SK-N-SH (cell line): Measurements from ENCODE around the gene SLC9A8. TPM values are rescaled to one million over a fixed set of nuclear protein-coding genes. Genes with fewer than 3 reads are reported as not detected.

Source experiments
- CTCF ChIA-PET: fragments of 300-600, 350-600 bp; formaldehyde crosslinking; extraction: SDS; loops from one replicate; lab custom pipeline; 2021; lab: Yijun Ruan, JAX
- POLR2A ChIA-PET: fragments of 350-600 bp; sonication (Branson Sonifier 250); formaldehyde crosslinking; extraction: SDS; loops from one replicate; lab custom pipeline; 2020; ENCODE audit warnings: antibody characterized with exemption, inconsistent platforms; lab: Yijun Ruan, JAX
- DNase-seq: peaks from one replicate; pipeline ENCODE4 v3.0.0; 2012
- H2AFZ ChIP-seq: fragments of 200-600 bp; sonication (generic); 2 replicates; pipeline ENCODE4 v1.8.1; 2016; ENCODE audit warnings: antibody characterized with exemption, mild to moderate bottlenecking, low read depth
- H3F3A ChIP-seq: fragments of 200-600 bp; sonication (generic); replicated peaks from 2 replicates; pipeline ENCODE3; 2016; ENCODE audit warnings: antibody characterized with exemption, mild to moderate bottlenecking; ENCODE audit not compliant: insufficient read depth
- H3K27ac ChIP-seq, 2 experiments: fragments of 200-500 bp in 1 of 2; fragments of 200-600 bp in 1 of 2; sonication (Bioruptor generic) in 1 of 2; sonication (generic), shearing (Covaris generic) in 1 of 2; 2 replicates each; pipeline versions ENCODE4 v1.5.1 to v1.6.1; 2014 to 2016; ENCODE audit warnings: low read depth in 2 of 2, inconsistent platforms in 1 of 2, low read length in 1 of 2, mild to moderate bottlenecking in 1 of 2, mixed read lengths in 1 of 2
- H3K27me3 ChIP-seq: fragments of 200-600 bp; sonication (generic), shearing (Covaris generic); 2 replicates; pipeline ENCODE4 v1.6.1; 2016; ENCODE audit warnings: mixed run types; ENCODE audit not compliant: insufficient read depth
- H3K36me3 ChIP-seq, 2 experiments: fragments of 200-500 bp in 1 of 2; fragments of 200-600 bp in 1 of 2; sonication (Bioruptor generic) in 1 of 2; sonication (generic) in 1 of 2; replicated peaks in 1 of 2; 2 replicates each; pipeline versions ENCODE3 to v1.5.1; 2014 to 2016; ENCODE audit warnings: low read length in 1 of 2, mild to moderate bottlenecking in 1 of 2; ENCODE audit not compliant: insufficient read depth in 2 of 2, control insufficient read depth in 1 of 2
- H3K4me1 ChIP-seq, 2 experiments: fragments of 200-500 bp in 1 of 2; fragments of 200-600 bp in 1 of 2; sonication (Bioruptor generic) in 1 of 2; sonication (generic), shearing (Covaris generic) in 1 of 2; 2 replicates each; pipeline versions ENCODE4 v1.5.1 to v1.6.1; 2014 to 2016; ENCODE audit warnings: low read depth in 1 of 2, low read length in 1 of 2, mixed run types in 1 of 2; ENCODE audit not compliant: insufficient read depth in 2 of 2, control insufficient read depth in 1 of 2
- H3K4me2 ChIP-seq: fragments of 200-600 bp; sonication (generic), shearing (Covaris generic); 2 replicates; pipeline ENCODE4 v1.6.1; 2017; ENCODE audit warnings: mixed run types
- H3K4me3 ChIP-seq, 2 experiments: fragments of 200-500 bp in 1 of 2; fragments of 200-600 bp in 1 of 2; sonication (Bioruptor generic) in 1 of 2; sonication (generic), shearing (Covaris generic) in 1 of 2; 2 replicates each; pipeline versions ENCODE4 v1.5.1 to v1.8.1; 2014 to 2016; ENCODE audit warnings: low read depth in 2 of 2, inconsistent platforms in 1 of 2, low read length in 1 of 2, mild to moderate bottlenecking in 1 of 2, mixed read lengths in 1 of 2, moderate library complexity in 1 of 2
- H3K79me2 ChIP-seq: fragments of 200-600 bp; sonication (generic); 2 replicates; pipeline ENCODE4 v1.8.1; 2017; ENCODE audit warnings: mild to moderate bottlenecking; ENCODE audit not compliant: insufficient read depth
- H3K9ac ChIP-seq: fragments of 200-600 bp; sonication (generic); 2 replicates; pipeline ENCODE4 v1.6.1; 2017; ENCODE audit warnings: mixed run types
- H3K9me2 ChIP-seq: fragments of 200-600 bp; sonication (generic); 2 replicates; pipeline ENCODE4 v1.6.1; 2017; ENCODE audit warnings: mixed run types
- H3K9me3 ChIP-seq: fragments of 200-600 bp; sonication (generic); 2 replicates; pipeline ENCODE4 v1.6.1; 2017; ENCODE audit warnings: mixed run types, mild to moderate bottlenecking, moderate library complexity
- H4K20me1 ChIP-seq: fragments of 200-600 bp; sonication (generic); 2 replicates; pipeline ENCODE4 v1.6.1; 2017; ENCODE audit warnings: mild to moderate bottlenecking, mixed run types; ENCODE audit not compliant: insufficient read depth
- CHD2 ChIP-seq: fragments of 150-350 bp; IDR thresholded peaks from 2 replicates; pipeline ENCODE4 v1.6.1; 2018; ENCODE audit warnings: low read length; ENCODE audit not compliant: partially characterized antibody
- CTCF ChIP-seq: fragments of 200-600 bp; sonication (generic); IDR thresholded peaks from 2 replicates; pipeline ENCODE4 v1.6.1; 2017; ENCODE audit warnings: antibody characterized with exemption, mild to moderate bottlenecking, moderate library complexity
- FOSL2 ChIP-seq: IDR thresholded peaks from 2 replicates; pipeline ENCODE4 v1.4.0; 2012; ENCODE audit warnings: low read depth, mild to moderate bottlenecking, moderate library complexity, borderline replicate concordance
- FOXJ3 ChIP-seq: sonication (generic); formaldehyde crosslinking; IDR thresholded peaks from 2 replicates; pipeline ENCODE4 v1.5.1; 2020; ENCODE audit warnings: mild to moderate bottlenecking, missing genetic modification reagents
- GATA2 ChIP-seq: sonication (generic); formaldehyde crosslinking; IDR thresholded peaks from 2 replicates; pipeline ENCODE4 v1.5.0; 2020; ENCODE audit warnings: mild to moderate bottlenecking, missing genetic modification reagents
- RAD21 ChIP-seq: IDR thresholded peaks from 2 replicates; pipeline ENCODE4 v1.6.1; 2012; ENCODE audit warnings: mild to moderate bottlenecking, low read length
- SMC3 ChIP-seq: IDR thresholded peaks from 2 replicates; pipeline ENCODE4 v1.6.1; 2012; ENCODE audit warnings: low read depth, low read length, improper control_type of control experiment
- TAF1 ChIP-seq: IDR thresholded peaks from 2 replicates; pipeline ENCODE4 v1.6.1; 2012; ENCODE audit warnings: low read depth, mild to moderate bottlenecking, low read length, moderate library complexity, borderline replicate concordance
- YY1 ChIP-seq: IDR thresholded peaks from 2 replicates; pipeline ENCODE4 v1.4.0; 2012; ENCODE audit warnings: low read depth, mild to moderate bottlenecking
- ZBTB33 ChIP-seq: IDR thresholded peaks from 2 replicates; pipeline ENCODE4 v1.4.0; 2012; ENCODE audit warnings: low read depth, borderline replicate concordance
- WGBS: methylation state at CpG from one replicate; pipeline ENCODE4 v1.1.6; 2017; ENCODE audit warnings: low lambda C conversion rate; 5-methylcytosine and 5-hydroxymethylcytosine counted together
- polyA plus RNA-seq, 3 experiments: library from polyadenylated mRNA; depleted of rRNA; stranded (reverse); fragments of >200 nt; gene quantifications; 2 replicates each; pipeline ENCODE4 v1.2.3, GENCODE V29; 2012
- TF ChIP-seq, protein P1 (sequence below): IDR thresholded peaks from 2 replicates; pipeline ENCODE4 v1.6.1; 2012; ENCODE audit warnings: mild to moderate bottlenecking, low read depth, low read length, moderate library complexity
- TF ChIP-seq, protein P2 (sequence below): IDR thresholded peaks from 2 replicates; pipeline ENCODE4; 2012

The SLC9A8 gene
- polyA plus RNA-seq, 1 of the 3 experiments (the other 2 are of a cell fraction) = 3.4 TPM

GRCh38 chr20:49889935-49890333, 77.3 kb downstream of the SLC9A8 start:
- CTCF ChIA-PET = interaction anchor here (0.8 to 9.6 kb wide), 10 partner anchors 10 to 369 kb away, joined by 3 to 131 read pairs (median 6); no protein-coding TSS in a partner anchor

GRCh38 chr20:49890471-49891361, 78.1 kb downstream of the SLC9A8 start:
- WGBS = 85% methylated on average over 7 of the region's 21 CpGs
- CTCF ChIA-PET = interaction anchor here (1.0 to 9.6 kb wide), 9 partner anchors 9 to 369 kb away, joined by 3 to 131 read pairs (median 5); no protein-coding TSS in a partner anchor
- no peak for TF ChIP-seq TAF1
- no peak for TF ChIP-seq GATA2 (CRISPR knock-in tag)
- TF ChIP-seq, protein P1, sequence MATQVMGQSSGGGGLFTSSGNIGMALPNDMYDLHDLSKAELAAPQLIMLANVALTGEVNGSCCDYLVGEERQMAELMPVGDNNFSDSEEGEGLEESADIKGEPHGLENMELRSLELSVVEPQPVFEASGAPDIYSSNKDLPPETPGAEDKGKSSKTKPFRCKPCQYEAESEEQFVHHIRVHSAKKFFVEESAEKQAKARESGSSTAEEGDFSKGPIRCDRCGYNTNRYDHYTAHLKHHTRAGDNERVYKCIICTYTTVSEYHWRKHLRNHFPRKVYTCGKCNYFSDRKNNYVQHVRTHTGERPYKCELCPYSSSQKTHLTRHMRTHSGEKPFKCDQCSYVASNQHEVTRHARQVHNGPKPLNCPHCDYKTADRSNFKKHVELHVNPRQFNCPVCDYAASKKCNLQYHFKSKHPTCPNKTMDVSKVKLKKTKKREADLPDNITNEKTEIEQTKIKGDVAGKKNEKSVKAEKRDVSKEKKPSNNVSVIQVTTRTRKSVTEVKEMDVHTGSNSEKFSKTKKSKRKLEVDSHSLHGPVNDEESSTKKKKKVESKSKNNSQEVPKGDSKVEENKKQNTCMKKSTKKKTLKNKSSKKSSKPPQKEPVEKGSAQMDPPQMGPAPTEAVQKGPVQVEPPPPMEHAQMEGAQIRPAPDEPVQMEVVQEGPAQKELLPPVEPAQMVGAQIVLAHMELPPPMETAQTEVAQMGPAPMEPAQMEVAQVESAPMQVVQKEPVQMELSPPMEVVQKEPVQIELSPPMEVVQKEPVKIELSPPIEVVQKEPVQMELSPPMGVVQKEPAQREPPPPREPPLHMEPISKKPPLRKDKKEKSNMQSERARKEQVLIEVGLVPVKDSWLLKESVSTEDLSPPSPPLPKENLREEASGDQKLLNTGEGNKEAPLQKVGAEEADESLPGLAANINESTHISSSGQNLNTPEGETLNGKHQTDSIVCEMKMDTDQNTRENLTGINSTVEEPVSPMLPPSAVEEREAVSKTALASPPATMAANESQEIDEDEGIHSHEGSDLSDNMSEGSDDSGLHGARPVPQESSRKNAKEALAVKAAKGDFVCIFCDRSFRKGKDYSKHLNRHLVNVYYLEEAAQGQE = no peak
- TF ChIP-seq RAD21 = no peak
- no peak for TF ChIP-seq FOSL2
- TF ChIP-seq SMC3 = no peak
- no peak for TF ChIP-seq FOXJ3
- TF ChIP-seq YY1 = no peak
- TF ChIP-seq ZBTB33 = no peak
- no peak for TF ChIP-seq CHD2
- TF ChIP-seq, protein P2, sequence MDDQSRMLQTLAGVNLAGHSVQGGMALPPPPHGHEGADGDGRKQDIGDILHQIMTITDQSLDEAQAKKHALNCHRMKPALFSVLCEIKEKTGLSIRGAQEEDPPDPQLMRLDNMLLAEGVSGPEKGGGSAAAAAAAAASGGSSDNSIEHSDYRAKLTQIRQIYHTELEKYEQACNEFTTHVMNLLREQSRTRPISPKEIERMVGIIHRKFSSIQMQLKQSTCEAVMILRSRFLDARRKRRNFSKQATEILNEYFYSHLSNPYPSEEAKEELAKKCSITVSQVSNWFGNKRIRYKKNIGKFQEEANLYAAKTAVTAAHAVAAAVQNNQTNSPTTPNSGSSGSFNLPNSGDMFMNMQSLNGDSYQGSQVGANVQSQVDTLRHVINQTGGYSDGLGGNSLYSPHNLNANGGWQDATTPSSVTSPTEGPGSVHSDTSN = no peak

More at GRCh38 chr20:49889935-49890333, 77.3 kb downstream of the SLC9A8 start:
- Histone ChIP-seq H3K4me2 (no peak overlapping the region), H3K9ac (no peak overlapping the region), H3K27me3 (no peaks in the 10 kb centered on the region), H3K4me1 (peaks cover 0 to 8% of the 10 kb centered on the region in 2 experiments; a peak in 1 of 4 replicates), H3K9me2 (no peaks in the 10 kb centered on the region), H3F3A (peaks cover 5% of the 10 kb centered on the region), H3K36me3 (peaks cover 0 to 16% of the 10 kb centered on the region in 2 experiments), H2AFZ (no peak overlapping the region), H3K79me2 (no peaks in the 10 kb centered on the region)
- WGBS = 78% methylated on average over 9 of the region's 9 CpGs
- DNase-seq = no peak
- POLR2A ChIA-PET = no interaction called here
- TF ChIP-seq TAF1 (no peak), CTCF (peak; percentile 15; the same call in 1 of the 2 replicates)
- TF ChIP-seq, all 33 proteins: peak for 1
- no peaks in the 10 kb centered on the region for H3K9me3 ChIP-seq
- H4K20me1 ChIP-seq = 0 out of 2 replicates have a peak, but pooled peaks cover 5% of the 10 kb centered on the region
- no peak overlapping the region for H3K27ac ChIP-seq
- no peak overlapping the region for H3K4me3 ChIP-seq

More at GRCh38 chr20:49890471-49891361, 78.1 kb downstream of the SLC9A8 start:
- Histone ChIP-seq H3K27me3 (no peaks in the 10 kb centered on the region), H3F3A (peaks cover 5% of the 10 kb centered on the region), H3K36me3 (peaks cover 0 to 11% of the 10 kb centered on the region in 2 experiments), H4K20me1 (0 out of 2 replicates have a peak, but pooled peaks cover 5% of the 10 kb centered on the region), H3K4me3 (no peak overlapping the region), H3K9ac (no peak overlapping the region), H3K27ac (no peak overlapping the region), H2AFZ (no peak overlapping the region), H3K4me2 (no peak overlapping the region), H3K9me3 (no peaks in the 10 kb centered on the region), H3K4me1 (peaks cover 0 to 8% of the 10 kb centered on the region in 2 experiments; a peak in 1 of 4 replicates), H3K79me2 (no peaks in the 10 kb centered on the region), H3K9me2 (no peaks in the 10 kb centered on the region)
- POLR2A ChIA-PET = interaction anchor here (1.3 kb wide), 1 partner anchor 78 kb away, joined by 3 read pairs; the partner anchor contains the start of gene SLC9A8
- peak; percentile 54 for DNase-seq
